Fibroblast of skin of right biceps (primary cell): ENCODE data around the gene ENPP7.

Experiments
- DNase-seq: peaks from one replicate; pipeline ENCODE4 v3.0.0-alpha.2; 2013

ENPP7 gene

DNA sequence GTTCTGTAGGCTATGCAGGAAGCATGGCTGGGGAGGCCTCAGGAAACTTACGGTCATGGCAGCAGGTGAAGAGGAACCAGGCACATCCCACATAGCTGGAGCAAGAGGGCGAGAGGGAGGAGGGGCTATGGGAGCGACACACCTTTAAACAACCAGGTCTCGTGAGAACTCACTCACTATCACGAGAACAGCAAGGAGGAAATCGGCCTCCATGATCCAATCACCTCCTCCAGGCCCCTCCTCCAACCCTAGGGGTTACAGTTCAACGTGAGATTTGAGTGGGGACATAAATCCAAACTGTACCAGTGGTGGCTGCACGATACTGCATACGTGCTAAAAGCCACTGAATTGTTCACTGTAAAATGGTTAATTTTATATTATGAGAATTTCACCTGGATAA lies 26.1 kb upstream of the ENPP7 start:
- DNase-seq, result no peak

DNA sequence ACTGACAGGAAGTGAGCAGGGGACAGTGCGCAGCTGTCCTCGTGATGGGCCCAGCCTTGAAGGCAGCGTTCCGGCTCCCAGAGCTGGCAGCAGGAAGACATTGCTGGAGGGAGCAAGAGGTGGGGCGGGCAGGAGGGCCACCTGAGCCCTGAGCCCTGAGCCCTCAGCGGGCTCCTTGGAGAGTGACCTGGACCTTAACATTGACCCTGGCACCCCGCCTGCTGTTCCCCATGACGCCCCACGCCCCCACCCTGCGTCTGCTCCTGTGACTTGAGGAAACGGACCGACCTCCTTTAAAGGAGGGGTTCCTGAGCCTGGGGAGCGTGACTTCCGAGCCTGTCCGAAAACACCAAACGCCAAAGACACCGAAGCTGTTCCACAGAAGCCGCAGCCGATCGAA lies 25.1 kb upstream of the ENPP7 start:
- DNase-seq, result no peak

DNA sequence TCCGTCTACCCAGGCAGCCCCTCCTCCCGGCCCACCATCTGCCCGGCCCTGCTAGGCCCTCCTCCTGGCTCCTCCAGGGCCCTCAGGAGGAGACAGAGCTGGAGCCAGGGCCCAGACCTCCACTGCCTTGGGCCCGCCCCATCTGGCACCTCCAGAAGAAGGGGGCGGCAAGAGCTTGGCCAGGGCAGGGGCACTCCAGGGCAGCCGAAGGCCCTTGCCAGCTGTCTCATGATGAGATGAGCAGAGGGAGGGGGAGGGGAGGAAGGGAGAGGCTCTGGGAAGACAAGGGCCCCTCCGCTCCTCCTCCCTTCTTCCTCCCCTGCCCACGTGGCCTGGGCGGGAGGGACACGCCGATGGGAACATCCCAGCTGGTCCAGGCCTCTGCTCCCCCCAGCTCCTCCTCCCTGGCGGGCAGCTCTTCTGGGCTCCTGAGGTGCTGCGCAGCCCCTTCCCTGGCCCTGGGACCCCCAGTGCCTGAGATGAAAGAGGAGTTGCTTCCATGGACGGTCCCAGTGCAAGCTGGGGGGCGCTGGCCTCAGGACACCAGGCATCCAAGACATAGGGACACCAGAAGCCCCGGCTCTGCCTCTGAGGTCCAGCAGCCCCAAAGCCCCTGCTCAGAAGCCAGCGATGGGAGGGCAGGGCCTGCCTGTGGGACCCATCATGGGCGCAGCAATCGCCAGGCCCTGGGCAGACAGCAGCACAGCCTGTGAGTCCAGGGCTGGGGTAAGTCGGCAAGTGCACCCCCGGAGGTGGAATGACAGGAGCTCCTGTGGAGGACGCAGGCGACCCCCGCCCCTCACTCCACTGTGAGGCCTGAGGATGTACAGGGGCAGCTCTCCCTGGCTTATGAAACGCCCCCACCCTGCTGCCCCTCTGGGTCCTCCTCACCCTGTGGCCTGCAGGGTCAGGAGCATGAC lies 23.6 kb upstream of the ENPP7 start:
- no peak for DNase-seq

DNA sequence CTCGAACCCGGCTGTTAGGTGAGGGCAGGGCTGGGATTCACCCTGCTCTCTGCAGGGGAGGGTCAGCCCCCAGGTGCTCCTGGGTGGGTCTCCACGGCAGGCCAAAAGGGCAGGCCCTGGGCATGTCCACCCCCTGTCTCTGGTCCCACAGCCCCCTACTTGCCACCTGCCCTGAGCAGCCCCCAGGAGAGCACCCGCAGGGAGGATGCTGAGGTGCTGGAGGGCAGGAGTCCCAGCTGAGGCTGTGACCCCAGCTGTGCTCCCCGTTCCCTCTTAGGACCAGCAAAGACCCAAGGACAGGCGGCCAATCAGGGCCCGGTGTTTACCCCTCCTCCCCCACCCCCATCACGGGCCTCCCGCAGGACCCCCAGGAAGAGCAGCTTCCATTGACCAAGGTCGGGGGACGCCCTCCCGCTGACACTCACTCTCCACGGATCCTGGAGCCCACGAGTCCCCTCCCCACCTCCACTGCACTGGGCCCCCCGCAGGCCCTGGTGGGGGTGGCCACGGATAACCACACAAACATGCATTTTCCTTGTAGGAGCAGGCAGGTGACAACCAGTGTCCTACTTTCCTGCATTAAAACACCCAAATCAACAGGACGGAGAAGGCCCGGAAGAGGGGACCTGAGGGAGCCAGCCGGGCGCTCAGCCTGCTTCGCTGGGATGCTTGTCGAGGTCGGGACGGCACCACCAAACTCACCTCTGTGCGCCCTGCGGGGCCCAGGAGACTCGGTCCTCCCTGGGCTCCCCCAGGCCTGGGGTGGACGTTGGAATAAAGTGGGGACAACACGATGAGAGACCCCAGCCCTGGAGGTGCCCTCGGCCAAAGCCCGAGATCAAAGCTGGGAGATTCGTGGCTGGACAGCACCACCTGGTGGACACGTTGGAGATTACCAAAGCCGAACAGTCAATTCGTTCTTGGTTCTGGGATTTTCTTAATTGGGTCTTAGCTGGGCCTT lies 22.5 kb upstream of the ENPP7 start:
- DNase-seq, result peak; percentile 25

DNA sequence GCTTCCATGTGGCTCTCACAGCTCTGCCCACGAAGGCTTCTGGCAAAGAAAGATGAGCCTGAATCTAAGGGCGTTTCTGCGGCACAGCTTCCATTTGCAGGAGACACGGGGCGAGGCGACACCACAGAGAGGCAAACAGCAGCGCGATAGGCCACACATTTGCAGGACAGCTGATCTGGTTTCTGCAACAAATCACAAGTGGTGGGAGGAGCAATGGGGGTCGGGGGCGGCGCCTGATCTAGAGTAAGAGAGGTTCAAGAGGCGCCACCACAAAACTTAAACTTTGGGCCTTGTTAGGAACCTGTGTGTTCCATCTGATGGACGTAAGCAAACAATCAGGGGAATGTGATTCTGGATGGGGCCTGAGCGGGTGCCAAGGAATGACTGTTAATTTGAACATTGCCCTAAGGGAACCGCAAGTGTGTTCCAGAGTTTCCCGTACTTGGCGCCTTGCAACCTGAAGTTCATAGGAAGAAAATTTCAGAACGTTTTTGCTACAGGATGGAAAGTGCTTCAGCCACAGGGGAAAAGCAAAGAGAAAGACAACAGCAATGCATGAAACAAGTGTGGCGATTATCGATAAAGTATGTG lies 18.9 kb upstream of the ENPP7 start:
- DNase-seq, result no peak

DNA sequence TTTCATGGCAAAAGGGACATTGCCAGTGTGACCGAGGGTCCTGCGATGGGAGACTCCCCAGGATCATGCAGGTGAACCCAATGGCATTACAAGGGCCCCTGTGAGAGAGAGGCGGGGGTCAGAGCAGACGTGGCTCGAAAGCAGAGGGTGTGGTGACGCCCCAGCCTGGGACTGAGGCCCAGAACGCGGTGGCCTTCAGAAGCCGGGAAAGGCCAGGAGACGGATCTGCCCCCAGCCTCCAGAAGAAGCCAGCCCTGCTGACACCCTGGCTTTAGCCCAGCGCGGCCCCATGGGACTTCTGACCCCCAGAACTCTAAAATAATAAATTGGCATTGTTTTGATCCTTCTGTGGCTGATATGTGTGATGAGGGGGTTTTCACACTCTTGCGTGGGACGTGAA lies 17.4 kb upstream of the ENPP7 start:
- no peak for DNase-seq

DNA sequence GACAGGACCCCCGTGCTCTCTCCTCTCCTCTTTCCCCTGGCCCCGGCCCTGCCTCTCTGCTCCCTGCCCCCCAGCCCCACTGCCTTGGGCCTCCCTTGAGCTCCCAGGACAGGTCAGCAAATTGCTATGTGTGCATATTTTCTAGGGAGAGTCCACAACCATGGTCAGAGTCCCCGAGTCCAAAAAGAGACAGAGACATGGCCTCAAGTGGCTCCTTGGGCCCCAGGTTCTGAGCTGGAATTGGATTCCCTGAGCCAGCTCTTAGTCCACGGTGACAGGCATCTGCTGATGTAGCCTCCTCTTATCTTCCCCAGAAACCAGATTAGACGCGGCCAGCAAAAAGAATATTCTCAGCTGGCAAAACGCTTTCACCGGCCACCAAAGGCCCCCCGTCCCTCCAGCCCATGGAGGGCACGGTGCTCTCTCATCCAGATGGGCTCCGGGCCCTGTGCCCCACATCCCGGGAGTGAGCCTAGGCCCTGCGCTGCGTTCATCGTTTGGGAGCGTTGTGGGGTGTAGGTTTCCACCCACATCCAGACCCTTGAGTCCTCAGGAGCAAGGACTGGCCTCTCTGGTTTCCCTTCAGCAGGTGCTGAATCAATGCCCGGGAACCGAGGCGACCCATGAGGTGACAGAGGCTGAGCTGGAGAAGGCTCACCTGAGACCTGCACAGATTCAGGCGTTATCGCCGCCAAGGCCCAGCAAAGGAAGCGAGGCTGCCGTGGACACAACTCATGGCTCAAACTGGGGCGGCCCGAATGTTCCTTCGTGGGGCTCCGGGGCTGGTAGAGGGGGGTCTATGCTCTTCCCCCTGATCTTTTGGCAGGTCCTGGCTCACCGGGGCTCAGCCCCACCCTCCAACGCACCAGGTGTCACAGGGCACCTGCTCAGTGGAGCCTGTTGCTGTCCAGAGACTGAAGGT lies 16.3 kb upstream of the ENPP7 start:
- no peak for DNase-seq

DNA sequence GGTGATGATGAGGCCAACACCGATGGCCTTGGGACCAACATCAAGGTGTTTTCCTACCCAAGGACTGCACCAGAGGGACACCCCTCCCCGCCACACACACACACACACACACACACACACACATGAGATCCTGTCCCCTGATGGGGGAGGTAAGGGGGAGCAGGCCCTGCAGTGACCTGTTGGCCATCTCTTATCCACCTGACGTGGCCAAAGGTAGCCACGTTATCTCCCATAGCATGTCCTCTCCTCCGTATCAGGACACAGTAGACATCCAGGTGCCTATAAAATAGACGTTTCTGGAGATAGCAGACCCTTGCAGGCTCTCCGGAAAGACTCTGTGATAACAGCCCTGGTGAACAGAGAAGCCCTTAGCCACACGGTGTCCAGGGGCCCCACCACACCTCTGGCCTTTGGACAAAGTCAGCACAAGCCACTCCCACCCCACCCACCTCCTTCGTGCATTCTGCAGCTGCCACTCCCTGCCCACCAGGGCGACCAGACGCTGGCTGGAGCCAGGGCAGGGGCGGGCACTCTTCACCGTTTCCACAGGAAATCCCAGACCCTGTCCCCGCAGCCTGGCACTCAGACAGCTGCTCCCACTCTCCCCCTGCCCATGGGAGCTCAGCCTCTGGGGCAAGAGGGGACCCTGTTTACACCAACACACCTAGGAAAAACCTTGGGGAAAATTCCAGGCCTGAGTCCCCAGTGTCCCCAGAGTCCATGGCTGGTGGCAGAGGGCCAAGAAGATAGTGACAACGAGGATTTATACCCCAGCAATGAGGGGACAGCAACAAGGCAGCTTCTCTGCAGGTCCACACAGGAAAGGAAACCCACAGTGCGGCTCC lies 15.4 kb upstream of the ENPP7 start:
- no peak for DNase-seq

DNA sequence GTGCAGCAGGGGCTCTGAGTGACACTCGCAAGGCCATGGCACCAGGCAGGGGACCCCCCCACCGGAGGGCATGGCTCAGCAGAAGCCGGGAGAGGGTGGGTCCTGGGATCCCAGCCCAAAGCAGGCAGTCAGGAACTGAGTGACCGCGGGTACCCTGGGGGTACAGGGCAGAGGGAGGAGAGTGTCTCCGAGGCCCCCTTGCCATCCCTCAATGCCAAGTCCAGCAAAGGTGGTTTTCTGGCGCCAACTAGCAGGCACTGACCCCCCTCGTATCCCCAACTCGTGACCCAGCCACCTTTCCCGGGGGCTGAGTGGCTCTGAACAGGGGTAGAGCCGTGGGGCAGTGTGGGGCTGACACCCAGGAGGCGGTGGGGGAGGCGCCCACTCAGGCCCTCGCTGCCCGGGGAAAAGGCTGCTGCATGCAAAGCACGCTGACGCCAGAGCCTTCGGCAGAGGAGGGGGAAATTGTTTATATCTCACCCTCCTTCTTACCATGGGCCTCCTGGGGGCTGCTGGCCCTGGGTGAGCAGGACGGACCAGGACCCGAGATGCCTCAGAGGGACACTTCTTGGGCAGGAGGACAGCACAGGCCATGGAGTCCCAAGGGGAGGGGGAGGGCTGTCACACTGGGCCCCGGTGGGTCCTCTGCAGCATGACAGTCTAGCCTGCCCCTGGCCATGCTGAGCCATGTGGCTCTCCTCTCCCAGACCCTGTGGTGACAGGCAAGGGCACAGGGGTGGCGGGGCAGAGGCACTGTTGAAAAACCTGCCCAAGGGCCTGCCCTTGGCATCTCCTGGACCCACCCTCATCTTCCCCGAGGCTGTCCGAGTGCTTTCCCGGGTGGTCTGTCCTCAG lies 14.6 kb upstream of the ENPP7 start:
- DNase-seq, result no peak

DNA sequence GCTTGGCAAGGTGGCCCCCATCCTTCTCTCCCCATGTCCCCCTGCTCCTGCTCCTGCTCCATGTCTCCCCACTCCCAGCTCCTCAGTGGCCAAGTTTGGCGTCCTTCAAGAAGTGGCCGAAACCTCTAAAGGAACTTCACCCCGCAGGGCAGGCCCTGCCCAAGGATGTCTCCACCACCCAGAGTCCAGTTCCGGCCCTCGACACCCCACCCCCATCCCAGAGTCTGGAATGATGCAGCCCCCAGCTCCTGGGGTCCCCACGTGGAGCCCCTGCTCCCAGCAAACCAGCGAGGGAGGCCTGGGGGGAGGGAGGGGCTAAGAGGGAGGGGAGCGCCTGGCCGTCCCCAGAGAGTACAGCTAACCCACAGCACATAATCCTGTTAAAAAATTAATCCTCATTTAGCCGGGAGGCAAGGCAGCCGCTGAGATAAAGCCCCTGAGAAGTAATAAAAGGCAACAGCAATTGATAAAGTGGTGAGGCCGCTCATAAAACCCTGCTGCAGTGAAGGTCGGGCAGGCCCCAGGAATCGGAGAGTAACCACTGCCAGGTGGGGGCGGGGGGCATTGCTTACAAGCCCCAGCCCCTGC lies 9.9 kb upstream of the ENPP7 start:
- DNase-seq, result no peak

DNA sequence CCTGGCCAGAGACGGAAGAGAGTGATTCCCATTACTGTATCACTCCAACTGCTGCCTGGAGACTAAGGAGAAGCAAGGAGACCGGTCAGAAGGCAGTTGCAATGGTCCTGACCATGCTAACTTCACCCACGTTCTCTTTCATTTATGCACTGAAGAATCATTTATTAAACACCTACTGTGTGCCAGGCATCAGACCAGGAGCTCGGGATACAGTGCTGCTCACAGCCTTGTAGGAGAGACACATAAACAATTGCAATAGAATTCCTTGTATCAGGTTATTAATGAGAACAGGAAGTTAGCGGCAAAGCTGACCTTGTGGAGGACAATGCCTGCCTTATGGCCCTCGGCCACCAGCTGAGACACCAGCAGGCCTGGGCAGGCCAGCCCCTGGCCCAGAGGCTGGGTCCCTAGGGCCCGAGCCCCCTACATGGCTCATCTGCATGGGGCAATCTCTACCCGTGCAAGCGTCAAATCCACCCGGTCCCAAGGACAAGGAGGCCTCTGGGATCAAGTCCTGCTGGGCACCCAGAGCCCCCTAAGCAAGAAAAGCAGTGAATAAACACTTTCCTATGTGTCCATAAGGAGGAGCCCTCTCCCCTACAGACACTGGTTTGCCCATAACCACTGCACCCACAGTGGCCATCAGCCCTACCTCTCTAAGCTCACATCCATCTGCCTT lies 8.6 kb upstream of the ENPP7 start:
- no peak for DNase-seq

DNA sequence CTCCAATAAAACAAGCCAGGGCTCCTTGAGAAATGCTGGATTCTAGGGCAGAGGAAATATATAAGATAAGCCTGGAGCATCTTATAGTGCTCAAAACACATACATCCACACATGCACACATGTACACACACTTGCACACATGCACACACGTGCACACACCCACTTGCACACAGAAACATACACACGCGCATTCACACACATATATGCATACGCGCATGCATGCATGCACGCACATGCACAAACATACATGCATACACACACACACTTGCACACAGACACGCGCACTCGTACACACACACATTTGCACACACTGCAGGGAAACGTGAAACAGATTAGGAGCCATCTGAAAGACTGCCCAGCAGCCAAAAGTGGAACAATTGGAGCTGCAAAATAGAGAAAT lies 8.0 kb upstream of the ENPP7 start:
- no peak for DNase-seq

DNA sequence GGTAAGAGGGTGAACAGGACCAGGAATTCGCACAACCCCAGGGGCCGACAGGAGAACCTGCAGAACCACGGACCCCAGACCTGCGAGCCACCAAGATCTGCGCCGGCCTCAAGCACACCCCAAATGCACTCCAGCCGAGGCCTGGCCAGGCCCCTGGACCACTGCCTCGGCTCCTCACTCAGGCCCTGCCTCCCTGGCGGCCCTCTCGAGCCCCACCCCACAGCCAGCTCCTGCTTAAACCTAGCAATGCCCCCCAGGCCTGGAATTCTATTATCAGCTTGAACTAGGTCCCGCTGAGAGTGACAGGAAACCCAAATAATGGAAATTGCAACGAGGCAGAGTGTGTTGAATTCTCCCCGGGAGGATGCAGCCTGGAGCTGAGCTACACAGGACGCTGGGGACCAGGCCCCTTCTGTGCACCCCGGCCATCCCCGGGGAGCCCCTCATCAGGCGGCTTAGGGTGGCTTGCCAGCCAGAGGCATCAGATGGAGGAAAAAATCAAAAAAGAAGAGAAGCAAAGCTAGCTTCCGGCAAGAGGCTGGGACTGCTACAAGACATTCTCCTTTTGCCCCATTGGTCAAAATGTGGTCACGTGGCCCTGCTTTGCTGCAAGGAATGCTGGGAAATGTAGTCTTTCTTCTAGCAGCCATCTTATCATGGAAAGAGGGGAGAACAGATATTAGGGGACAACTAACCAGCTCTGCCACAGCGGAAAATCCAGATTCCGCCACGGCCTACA lies 2.4 kb upstream of the ENPP7 start:
- DNase-seq, result peak; percentile 90

DNA sequence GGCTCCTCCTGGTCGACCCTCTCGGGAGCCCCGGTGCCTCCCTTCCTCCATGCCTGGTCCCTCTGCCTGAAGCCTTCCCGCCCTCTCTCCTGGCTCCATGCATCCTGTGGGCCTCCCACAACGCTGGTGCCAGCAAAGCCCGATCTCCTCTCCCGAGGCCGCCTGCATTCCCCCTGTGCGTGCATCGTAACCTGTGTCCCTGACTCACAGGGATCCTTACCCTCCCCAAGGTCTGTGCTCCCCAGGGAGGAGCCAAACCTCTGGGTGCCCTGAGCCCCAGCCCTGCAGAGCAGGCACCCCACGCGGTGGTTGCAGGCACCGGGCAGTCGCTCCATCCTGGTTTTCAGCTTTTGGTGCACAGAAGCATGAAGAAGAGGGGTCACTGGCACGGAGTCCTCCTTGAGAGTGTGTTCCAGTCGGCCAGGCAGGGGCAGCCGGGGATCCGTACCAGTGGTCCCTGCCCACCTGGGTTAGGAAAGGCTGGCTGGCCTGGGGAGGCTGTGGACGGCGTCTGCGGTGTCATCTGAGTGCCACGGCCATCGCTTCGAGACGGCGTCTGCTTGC lies 1.8 kb upstream of the ENPP7 start:
- no peak for DNase-seq

DNA sequence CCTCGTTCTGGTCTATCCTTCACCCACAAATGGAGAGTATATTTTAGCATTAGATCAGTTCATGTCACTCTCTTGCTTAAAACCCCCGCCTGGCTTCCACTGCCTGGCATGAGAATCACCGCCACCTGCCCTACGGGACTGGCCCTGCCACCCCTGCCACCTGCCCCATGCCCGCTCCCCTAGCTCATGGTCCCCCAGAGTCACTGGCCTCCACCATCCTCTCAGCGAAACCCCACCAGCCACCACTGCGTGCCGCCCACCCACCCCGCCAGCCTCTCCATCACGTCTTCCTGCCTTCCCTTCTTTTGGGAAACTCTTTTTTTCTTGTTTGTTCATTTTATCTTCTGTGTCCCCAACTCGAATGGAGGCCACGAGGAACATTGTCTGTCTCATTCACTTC lies 982 bp upstream of the ENPP7 start:
- no peak for DNase-seq

DNA sequence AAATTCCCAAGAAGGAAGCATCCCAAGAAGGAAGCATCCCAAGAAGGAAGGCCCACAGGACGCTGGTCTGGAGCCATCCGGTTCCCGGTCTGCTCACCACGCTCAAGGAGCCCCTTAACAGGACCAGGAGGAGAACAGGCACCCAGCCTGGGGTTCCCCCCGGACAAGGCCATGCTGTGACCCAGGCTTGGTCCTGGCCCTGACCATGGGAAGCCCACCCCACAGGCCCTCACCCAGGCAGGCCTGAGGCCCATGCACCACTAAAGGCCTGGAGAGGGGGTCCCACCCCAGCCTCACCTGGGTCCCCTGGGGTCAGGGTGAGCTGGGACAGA lies 340 bp upstream of the ENPP7 start:
- no peak for DNase-seq

DNA sequence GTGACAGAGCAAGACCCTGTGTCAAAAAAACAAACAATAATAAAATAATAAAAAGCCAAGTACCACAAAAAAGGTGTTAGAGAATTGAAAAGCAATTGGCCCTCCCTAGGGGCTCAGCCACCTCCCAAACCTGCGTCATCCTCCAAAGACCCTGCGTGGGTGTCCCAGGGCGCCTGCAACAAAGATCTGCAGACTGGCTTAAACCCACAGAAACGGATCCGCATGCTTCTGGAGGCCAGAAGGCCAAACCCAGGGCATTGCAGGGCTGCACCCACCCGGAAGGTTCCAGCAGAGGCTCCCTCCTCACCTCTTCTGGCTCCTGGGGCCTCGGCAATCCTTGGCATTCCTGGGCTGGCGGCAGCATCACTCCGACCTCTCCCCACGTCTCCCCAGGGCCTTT lies 1.5 kb downstream of the ENPP7 start:
- DNase-seq, result no peak
